DMS 273 (cell line): Measurements from ENCODE around the gene ABCD4.
"Not testable (repeated sequence)": the region's sequence is repeated elsewhere in the genome, so short reads cannot be mapped to it uniquely, and the experiment has no call there.

ENCODE experiments used
- DNase-seq: peaks from one replicate; lab custom pipeline; 2025; ENCODE audit not compliant: unreplicated experiment; lab: John Stamatoyannopoulos, UW

ABCD4 gene

DNA sequence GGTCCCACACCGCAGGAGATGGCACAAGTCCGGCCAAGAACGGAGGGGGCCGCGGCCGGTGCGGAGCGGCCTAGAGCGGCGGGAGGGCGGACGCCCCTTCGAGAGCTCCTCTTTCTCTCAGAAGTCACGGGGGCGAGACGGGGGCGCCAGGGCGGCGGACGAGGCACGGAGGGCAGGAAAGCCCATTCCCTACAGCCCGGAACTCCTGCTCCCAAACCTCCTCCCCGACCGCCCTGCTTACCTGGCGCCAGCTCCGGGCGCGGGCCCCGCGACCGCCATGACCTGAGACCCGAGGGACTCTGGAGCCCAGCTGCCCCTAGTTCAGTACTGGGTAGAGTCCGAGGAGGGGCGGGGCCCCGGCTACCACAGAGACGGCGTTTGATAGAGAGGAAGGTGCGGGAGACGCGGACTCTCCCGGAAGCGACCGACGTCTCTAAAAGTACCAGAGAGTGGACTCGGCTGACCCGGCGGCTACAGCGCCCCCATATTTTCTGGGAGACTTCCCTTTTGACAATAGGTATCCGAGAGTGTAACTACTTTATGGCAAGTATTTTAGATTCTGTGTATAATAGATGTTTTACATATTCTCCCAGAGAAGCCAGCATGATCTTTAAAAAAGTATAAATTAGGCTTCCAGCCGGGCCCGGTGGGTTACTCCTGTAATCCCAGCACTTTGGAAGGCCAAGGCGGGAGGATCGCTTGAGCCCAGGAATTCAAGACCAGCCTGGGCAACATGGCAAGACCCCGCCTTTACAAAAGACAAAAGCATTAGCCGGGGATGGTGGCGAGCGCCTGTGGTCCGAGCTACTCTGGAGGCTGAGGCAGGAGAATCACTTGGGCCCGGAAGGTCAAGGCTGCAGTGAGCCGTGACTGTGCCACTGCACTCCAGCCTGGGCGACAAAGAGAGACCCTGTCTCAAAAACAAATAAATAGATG, at the start of gene ABCD4:
Gene ABCD4 (minus strand): TSS at position 301 of the 936 bp plus-strand sequence. CDS start 22 bp downstream, at position 279.
- peak; percentile 98 for DNase-seq

DNA sequence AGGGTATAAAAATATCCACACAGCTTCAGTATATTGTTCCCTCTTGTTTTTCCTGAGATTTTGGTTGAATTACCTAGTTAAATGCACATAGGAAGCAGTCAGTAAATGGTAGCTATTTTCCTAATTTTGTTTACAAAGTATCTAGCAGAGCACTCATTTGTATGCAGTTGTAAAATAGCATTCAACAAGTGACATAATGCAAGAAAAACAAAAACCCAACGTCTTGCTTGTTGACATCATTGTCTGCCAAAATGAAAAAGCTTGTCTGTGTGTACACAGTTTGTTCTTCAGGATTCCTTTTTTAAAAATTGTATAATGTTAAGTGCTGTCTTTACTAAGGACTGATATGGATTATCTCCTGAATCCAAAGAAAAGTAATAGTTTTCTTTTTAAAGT, 48.2 kb upstream of the ABCD4 start:
- DNase-seq = no peak

DNA sequence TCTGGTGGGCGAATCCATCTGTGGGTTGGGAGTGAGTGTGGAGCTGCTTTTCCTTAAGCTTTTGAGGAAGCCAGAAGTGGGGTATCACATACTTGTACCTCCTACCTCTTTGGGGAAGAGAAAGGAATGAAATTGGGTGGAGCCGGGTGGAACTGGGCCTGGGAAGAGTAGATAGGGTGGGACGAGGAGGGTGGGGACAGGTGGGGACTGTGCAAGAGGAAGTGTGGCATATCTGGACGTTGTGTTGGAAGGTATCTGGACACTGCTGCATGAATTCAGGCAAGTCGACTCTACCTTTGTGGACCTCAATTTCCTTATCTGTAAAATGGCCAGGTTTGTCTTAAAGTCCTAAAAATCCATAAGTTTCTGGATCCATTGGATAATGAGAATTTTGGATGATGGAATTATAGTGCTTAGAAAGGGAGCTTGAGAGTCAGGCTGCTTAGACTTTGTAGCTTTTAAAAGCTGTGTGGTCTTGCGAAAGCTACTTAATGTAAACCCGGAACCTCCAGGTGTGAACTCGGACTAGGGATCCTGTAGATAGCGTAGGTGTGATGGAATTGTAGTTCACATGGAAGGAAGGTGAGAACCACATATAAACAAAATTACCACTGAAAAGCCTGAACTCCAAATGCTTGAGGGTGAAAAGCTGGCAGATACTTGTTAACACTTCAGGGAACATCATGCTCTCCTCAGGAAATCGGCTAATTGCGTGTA, 47.6 kb upstream of the ABCD4 start:
- DNase-seq = no peak

- DNase-seq = no peak
These were observed 47.0 kb upstream of the ABCD4 start for GRCh38 chr14:74349757-74350156.

GRCh38 chr14:74348735-74349463, 46.2 kb upstream of the ABCD4 start:
- DNase-seq = no peak

DNA sequence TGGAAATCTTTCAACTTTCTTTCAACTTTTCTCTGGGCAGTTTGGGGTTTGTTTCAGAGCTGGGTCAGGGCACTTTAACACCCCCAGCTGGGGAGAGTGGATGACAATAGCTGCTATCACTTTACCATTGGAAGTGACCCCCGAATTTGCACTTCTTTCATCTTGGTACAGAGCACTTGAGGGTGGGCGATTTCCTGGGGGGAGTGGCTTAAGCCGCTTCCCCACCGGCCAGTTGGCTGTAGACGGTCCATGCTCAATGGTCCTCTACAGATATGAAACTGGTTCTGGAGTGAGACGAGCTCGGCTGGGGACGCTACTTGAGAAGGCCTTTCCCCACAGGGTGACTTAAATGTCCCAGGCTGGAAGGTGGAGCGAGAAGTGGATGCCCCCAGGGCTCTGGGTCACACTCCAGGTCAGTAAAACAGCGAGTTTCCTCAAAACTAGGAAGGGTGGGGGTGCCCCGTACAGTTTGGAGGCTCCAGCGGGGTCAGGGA, 45.6 kb upstream of the ABCD4 start, which contains the start of gene VRTN:
Gene VRTN (plus strand): TSS at position 231 of the 494 bp plus-strand sequence. CDS start 8,313 bp downstream, outside the sequence.
- DNase-seq = no peak

DNA sequence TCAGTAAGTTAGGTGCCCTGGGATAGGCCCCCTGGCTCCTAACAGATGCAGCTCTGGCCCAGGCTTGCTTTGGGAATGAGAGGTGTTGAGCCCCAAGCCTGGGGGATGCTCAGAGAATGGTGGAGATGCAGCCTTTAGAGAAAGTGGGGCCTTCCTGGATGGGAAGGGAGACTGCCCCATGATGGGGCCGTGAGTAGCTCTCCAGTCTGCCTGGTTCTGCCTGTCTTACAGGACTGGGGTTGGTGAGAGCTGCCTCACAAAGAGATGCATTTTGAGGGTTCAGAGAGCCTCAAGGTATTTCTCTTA, 45.0 kb upstream of the ABCD4 start:
- no peak for DNase-seq

DNA sequence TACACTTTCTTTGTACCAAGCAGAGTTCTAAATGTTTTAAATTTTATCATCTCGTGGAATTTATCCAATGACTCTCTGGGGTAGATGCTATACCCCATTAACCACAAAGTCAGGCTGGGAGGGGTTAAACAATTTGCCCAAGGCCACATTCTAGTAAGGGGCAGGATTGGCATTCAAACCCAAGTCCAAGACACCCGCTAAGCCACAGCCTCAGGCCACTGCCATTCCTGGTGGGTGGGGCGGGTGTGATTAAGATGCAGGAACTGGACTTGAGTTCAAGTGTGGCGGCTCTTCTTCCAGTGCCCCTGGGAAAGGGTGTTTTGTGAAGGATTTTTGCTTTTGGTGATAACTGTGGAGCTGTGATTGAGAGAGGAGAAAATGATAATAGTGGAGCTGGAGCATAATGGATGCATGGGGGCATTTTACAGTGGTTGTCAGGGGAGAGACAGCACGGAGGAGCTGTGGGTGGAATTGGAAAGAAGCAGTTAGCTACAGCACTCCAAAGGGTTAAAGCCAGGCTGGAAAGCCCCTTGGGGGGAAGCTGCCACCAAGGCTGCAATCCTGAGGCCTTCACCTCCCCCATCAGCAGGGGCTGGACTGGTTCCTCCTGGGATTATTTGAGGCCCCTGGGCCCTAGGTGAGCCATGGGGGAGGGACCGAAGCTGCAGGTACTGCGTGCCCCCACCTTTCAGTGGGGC, 44.5 kb upstream of the ABCD4 start:
- DNase-seq = no peak

- no peak for DNase-seq
These were observed 43.6 kb upstream of the ABCD4 start for GRCh38 chr14:74346341-74346740.

DNA sequence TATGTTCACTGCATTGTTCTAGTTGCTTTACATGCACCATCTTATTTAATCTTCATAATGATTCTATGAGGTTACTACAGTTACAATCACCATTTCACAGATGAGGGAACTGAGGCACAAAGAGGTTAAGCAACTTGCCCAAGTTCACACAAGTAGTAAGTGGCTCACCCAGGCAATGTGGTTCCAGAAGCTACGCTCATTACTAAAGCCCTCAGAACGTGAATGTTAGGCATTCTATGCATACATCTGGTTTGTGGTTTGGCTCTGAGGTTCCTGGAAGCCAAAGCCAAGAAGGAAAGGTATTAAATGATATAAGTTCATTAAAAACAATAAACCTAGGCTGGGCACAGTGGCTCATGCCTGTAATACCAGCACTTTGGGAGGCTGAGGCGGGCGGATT, 31.2 kb upstream of the ABCD4 start:
- DNase-seq = no peak

GRCh38 chr14:74329950-74330552, 27.3 kb upstream of the ABCD4 start:
- not testable (repeated sequence) for DNase-seq

GRCh38 chr14:74326369-74327152, 23.8 kb upstream of the ABCD4 start:
- DNase-seq = peak; percentile 63

- DNase-seq = no peak
These were observed 22.7 kb upstream of the ABCD4 start for GRCh38 chr14:74325446-74325845.

DNA sequence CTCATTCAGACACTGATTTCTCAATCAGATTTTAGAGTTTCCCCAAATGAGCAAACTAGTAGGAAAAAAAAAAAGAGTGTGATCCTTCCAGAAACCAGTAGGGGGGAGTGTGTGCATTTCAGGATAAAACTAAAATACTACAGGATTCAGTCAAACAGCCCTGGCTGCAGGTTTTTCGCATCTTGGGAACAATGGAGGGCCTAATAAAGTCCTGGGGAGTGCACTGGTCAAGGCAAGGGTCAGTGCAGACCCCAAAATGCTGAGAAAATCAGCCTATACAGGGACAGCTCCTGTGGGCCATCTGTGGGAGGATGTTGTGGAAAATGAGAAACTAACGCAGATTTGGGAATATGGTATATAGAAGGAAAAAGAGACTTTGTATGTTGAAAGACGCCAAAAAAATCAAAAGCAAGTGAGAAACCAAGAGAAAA, 22.2 kb upstream of the ABCD4 start:
- peak; percentile 59 for DNase-seq

- no peak for DNase-seq
These were observed 11.8 kb upstream of the ABCD4 start for GRCh38 chr14:74314576-74314975.

DNA sequence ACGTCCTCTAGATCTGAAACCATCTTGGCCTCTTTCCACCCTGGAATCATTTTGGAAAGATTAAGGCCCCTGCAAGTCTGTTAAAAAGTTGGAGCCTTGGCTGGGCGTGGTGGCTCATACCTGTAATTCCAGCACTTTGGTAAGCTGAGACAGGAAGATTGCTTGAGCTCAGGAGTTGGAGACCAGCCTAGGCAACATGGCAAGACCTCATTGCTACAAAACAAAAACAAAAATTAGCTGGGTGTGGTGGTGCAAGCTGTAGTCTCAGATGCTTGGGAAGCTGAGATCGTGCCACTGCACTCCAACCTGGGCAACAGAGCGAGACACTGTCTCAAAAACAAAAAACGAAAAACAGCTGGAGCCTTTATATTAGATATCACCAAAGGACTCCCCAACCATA, 10.9 kb upstream of the ABCD4 start:
- DNase-seq = no peak

DNA sequence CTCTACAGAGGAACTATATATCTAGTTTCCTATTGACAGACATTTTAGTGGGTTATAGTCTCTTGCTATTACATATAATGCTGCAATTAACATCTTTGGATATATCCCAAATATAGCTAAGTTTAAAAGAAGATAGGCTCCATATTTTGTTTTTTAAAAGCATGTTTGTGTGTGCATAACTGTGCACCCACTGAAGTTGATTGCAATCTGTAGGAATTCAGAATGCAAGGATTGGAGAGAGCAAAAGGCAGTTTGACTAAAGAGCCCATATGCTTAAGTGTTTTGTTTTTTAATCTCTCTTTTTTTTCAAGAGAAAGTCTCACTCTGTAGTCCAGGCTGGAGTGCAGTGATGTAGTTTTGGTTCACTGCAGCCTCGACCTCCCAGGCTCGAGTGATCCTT, 9.4 kb upstream of the ABCD4 start:
- DNase-seq = no peak

DNA sequence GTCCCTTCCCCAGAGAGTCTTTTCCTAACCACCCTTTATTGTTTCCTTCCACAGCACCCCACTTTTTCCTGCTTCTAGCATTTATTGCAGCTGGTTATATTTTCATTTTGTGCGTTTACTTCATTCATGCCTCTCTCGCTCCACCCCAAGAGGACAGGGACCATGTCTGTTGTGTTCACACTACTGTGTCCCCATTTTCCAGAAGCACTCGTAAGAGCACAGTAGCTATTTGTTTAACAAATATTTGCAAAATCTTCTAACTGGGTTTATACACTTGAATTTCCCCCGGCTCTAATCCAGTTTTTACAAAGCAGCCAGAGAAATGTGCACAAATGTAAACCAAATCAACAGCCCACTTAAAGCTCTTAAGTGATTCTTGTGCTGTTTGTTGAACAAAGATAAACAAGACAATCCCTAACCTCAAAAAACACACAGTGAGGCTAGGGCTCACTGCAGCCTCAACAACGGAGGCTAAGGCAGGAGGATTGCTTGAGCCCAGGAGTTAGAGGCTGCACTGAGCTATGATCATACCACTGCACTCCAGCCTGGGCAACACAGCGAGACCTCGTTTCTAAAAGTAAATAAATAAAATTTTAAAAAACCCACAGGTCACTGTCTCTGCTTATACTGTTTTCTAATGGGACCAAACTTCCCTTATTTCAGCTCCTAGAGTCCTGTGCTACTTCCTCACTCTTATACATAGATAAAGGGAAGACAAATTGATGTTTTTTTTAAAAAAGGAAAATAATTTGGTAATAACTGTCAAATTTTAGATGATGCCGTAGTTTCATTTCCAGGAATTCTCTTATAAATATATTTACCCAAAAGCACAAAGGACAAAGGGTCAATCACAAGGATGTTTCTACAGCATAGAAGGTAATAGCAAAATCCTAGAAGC, 6.6 kb upstream of the ABCD4 start:
- DNase-seq = no peak
